ENCODE data around the gene PFKFB3.
A peak's percentile ranks its signal among the peaks of the same experiment; 100 is the strongest.
"Not testable (repeated sequence)": the region's sequence is repeated elsewhere in the genome, so short reads cannot be mapped to it uniquely, and the experiment has no call there.

Gene PFKFB3

DNA sequence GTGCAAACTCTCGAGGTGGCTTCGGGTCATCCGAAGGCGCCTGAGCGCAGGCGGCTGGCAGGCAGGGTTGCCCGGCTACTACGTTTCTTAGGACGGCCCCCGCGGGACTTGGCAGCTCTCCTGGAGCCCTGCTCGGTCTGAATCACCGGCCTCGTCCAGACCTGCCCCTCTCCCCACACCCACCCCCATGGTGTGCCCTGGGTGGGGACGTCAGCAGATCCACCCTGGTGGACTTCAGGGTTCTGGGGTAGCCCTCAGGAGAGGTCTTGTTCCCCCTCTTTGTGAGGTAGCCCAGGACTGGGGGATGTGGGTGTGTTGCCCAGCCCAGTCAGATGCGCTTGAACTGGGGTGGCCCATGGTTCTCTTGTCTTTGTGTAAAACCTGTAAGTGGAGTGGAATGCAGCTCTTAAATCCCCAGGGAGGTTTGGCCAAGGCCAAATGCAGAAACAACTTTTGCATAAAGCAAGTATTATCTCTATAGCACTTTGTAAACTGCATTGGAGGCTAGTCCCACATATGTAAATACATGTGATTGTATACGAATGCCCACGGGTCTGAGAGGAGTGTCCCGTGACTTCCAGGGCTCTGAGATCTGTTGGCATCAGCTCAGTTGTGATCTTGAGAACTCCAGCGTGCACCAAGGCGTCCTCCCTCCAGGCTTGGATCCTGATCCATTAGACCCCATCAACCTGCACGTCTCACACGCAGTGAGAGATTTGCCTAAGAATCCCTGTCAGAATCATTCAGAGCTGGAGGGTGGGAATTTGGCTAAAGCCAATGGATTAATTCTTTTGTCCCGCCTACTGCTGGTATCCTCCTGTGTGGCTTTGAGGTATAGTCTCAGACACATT, 1.8 kb downstream of the PFKFB3 start:
- Histone ChIP-seq H3K4me3 (ENCODE audit: insufficient read depth, low read length, poor library complexity, severe bottlenecking) (peak overlapping the region; percentile 87), H3K9me2 (replicated peaks; ENCODE audit: insufficient read depth, low read length) (no peaks in the 10 kb centered on the region), H3F3A (ENCODE audit: insufficient read depth) (peaks cover 16% of the 10 kb centered on the region), H4K20me1 (ENCODE audit: low read depth, low read length) (peaks cover 4% of the 10 kb centered on the region; the same call in 1 of the 2 replicates), H2AFZ (ENCODE audit: low read depth, low read length, severe bottlenecking) (no peak overlapping the region), H3K36me3 (ENCODE audit: low read length) (no peaks in the 10 kb centered on the region), H3K4me2 (ENCODE audit: low read depth, low read length, poor library complexity, severe bottlenecking) (peak overlapping the region; percentile 96), H3K79me2 (ENCODE audit: insufficient read depth, low read length) (peaks cover 45% of the 10 kb centered on the region), H3K9me3 (ENCODE audit: insufficient read depth, low read length) (no peaks in the 10 kb centered on the region), H3K27ac (ENCODE audit: low read depth, low read length) (0 out of 2 replicates have a peak overlapping the region, but pooled peaks have one; percentile 75), H3K27me3 (ENCODE audit: low read length) (no peaks in the 10 kb centered on the region), H3K9ac (ENCODE audit: low read length) (peak overlapping the region; percentile 79)
- TF ChIP-seq, protein P1, sequence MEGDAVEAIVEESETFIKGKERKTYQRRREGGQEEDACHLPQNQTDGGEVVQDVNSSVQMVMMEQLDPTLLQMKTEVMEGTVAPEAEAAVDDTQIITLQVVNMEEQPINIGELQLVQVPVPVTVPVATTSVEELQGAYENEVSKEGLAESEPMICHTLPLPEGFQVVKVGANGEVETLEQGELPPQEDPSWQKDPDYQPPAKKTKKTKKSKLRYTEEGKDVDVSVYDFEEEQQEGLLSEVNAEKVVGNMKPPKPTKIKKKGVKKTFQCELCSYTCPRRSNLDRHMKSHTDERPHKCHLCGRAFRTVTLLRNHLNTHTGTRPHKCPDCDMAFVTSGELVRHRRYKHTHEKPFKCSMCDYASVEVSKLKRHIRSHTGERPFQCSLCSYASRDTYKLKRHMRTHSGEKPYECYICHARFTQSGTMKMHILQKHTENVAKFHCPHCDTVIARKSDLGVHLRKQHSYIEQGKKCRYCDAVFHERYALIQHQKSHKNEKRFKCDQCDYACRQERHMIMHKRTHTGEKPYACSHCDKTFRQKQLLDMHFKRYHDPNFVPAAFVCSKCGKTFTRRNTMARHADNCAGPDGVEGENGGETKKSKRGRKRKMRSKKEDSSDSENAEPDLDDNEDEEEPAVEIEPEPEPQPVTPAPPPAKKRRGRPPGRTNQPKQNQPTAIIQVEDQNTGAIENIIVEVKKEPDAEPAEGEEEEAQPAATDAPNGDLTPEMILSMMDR (IDR thresholded peaks at IDR 0.05; ENCODE audit: insufficient read depth, low read length, poor library complexity, severe bottlenecking), result no peak
- no peak for TF ChIP-seq EZH2phosphoT487 (conservative IDR thresholded peaks at IDR 0.05; ENCODE audit: low read length)

DNA sequence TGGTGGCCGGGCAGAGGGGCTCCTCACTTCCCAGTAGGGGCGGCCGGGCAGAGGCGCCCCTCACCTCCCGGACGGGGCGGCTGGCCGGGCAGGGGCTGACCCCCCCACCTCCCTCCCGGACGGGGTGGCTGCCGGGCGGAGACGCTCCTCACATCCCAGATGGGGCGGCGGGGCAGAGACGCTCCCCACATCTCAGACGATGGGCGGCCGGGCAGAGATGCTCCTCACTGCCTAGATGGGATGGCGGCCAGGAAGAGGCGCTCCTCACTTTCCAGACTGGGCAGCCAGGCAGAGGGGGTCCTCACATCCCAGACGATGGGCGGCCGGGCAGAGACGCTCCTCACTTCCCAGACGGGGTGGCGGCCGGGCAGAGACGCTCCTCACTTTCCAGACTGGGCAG, 3.8 kb downstream of the PFKFB3 start:
- H3K79me2 ChIP-seq (ENCODE audit: insufficient read depth, low read length), result peaks cover 59% of the 10 kb centered on the region
- not testable (repeated sequence) for H3K27ac ChIP-seq (ENCODE audit: low read depth, low read length); H4K20me1 ChIP-seq (ENCODE audit: low read depth, low read length); H3K9me2 ChIP-seq (replicated peaks; ENCODE audit: insufficient read depth, low read length); H3K27me3 ChIP-seq (ENCODE audit: low read length); H3K4me2 ChIP-seq (ENCODE audit: low read depth, low read length, poor library complexity, severe bottlenecking); H3F3A ChIP-seq (ENCODE audit: insufficient read depth); H3K9ac ChIP-seq (ENCODE audit: low read length); H2AFZ ChIP-seq (ENCODE audit: low read depth, low read length, severe bottlenecking); H3K4me3 ChIP-seq (ENCODE audit: insufficient read depth, low read length, poor library complexity, severe bottlenecking); H3K9me3 ChIP-seq (ENCODE audit: insufficient read depth, low read length); H3K36me3 ChIP-seq (ENCODE audit: low read length)

DNA sequence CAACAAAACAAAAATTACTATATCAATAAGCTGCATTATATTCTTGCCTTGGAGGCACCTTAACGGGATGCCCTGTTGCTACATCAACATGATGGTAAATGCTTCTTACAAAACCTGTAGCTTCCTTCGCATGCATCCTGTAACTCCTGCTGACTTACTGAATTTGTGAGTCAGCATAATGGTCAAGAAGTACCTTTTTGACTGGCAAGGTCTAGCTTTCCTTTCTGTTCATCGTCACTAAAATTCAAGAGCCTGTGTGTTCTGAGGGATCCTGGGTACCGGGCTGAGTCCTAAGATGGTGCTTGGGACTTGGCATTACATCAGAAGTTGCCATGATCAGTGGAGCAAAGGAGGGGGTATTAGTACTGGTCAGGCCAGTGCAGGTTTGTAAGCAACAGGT, 4.9 kb downstream of the PFKFB3 start:
- Histone ChIP-seq H3K79me2 (ENCODE audit: insufficient read depth, low read length) (peaks cover 71% of the 10 kb centered on the region), H3K9me2 (replicated peaks; ENCODE audit: insufficient read depth, low read length) (no peaks in the 10 kb centered on the region), H3K9ac (ENCODE audit: low read length) (no peak overlapping the region), H2AFZ (ENCODE audit: low read depth, low read length, severe bottlenecking) (no peak overlapping the region), H4K20me1 (ENCODE audit: low read depth, low read length) (peaks cover 10% of the 10 kb centered on the region; the same call in 1 of the 2 replicates), H3K9me3 (ENCODE audit: insufficient read depth, low read length) (no peaks in the 10 kb centered on the region), H3K36me3 (ENCODE audit: low read length) (no peaks in the 10 kb centered on the region), H3K27me3 (ENCODE audit: low read length) (no peaks in the 10 kb centered on the region), H3K4me2 (ENCODE audit: low read depth, low read length, poor library complexity, severe bottlenecking) (no peak overlapping the region), H3K4me3 (ENCODE audit: insufficient read depth, low read length, poor library complexity, severe bottlenecking) (no peak overlapping the region), H3F3A (ENCODE audit: insufficient read depth) (no peaks in the 10 kb centered on the region), H3K27ac (ENCODE audit: low read depth, low read length) (no peak overlapping the region)
- TF ChIP-seq, protein P1 (IDR thresholded peaks at IDR 0.05; ENCODE audit: insufficient read depth, low read length, poor library complexity, severe bottlenecking), result no peak
- TF ChIP-seq EZH2phosphoT487 (conservative IDR thresholded peaks at IDR 0.05; ENCODE audit: low read length), result no peak

DNA sequence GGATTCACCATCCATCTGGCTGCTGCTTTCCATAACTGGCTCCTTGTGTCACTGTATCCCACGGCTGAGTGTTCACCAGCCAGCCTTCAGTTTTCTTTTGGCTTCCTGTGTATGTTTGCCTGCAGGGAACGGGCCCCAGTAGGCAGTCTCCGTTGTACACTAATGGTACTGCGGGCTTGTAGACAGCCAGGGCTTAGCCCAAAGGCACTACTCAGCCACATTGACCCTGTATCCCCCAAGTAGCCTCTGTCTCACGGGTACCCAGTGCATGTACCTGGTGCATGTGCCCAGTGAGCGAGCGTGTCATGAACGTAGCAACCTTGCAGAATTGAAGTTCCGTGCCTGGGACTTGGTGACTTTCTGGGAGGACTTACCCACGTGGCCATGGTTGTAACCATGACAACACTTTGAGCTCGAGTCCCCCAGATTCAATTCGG, 6.1 kb downstream of the PFKFB3 start:
- Histone ChIP-seq H3F3A (ENCODE audit: insufficient read depth) (no peaks in the 10 kb centered on the region), H3K27ac (ENCODE audit: low read depth, low read length) (no peak overlapping the region), H2AFZ (ENCODE audit: low read depth, low read length, severe bottlenecking) (no peak overlapping the region), H3K9ac (ENCODE audit: low read length) (no peak overlapping the region), H3K9me3 (ENCODE audit: insufficient read depth, low read length) (no peaks in the 10 kb centered on the region), H3K36me3 (ENCODE audit: low read length) (no peaks in the 10 kb centered on the region), H3K9me2 (replicated peaks; ENCODE audit: insufficient read depth, low read length) (no peaks in the 10 kb centered on the region), H3K79me2 (ENCODE audit: insufficient read depth, low read length) (peaks cover 77% of the 10 kb centered on the region), H3K4me2 (ENCODE audit: low read depth, low read length, poor library complexity, severe bottlenecking) (no peak overlapping the region), H3K27me3 (ENCODE audit: low read length) (no peaks in the 10 kb centered on the region), H4K20me1 (ENCODE audit: low read depth, low read length) (peaks cover 10% of the 10 kb centered on the region; the same call in 1 of the 2 replicates), H3K4me3 (ENCODE audit: insufficient read depth, low read length, poor library complexity, severe bottlenecking) (no peak overlapping the region)
- TF ChIP-seq, protein P1 (IDR thresholded peaks at IDR 0.05; ENCODE audit: insufficient read depth, low read length, poor library complexity, severe bottlenecking), result no peak
- TF ChIP-seq EZH2phosphoT487 (conservative IDR thresholded peaks at IDR 0.05; ENCODE audit: low read length), result no peak

Data from SU-DHL-6 (cell line).